ENCODE data around the gene PCSK4. TPM values are rescaled to one million over a fixed set of nuclear protein-coding genes. Genes with fewer than 3 reads are reported as not detected.

PCSK4 gene
- total and polyA plus RNA-seq, 2 of the 4 experiments (the other 2 are of a cell fraction), result 0.72 to 1.7 TPM

DNA sequence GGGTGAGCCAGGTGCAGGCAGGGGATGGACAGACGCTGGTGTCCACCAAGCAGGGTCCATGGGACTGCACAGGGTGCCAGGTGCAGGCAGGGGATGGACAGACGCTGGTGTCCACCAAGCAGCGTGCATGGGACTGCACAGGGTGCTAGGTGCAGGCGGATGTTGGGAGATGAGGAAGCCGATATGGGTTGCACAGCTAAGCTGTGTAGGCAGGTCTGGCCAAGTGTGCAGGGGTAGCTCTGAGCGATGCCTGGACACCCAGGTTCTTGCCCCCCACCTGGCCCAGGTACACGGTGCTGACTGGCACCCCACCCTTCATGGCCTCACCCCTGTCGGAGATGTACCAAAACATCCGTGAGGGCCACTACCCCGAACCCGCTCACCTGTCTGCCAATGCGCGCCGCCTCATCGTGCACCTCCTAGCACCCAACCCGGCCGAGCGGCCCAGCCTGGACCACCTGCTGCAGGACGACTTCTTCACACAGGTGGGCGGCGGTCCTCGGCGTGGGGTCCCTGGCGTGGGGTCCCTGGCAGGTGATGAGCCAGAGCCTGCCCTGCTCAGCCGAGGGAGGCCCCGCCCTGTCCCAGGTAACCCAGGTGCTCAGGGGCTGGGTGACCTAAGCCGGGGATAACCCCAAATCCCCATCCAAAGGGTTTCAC lies 37.6 kb upstream of the PCSK4 start:
- dilution Hi-C loops (cut with HindIII; ENCODE audit: low sequenced_read_pairs, unreplicated experiment) (no loop called here), intact Hi-C loops (cut with micrococcal nuclease) (no loop called here), in situ Hi-C loops (cut with MboI; ENCODE audit: low sequenced_read_pairs) (loop anchor here (25.0 kb wide), 1 partner anchor 260 kb away; no protein-coding TSS in a partner anchor)
- no peak for ATAC-seq (ENCODE audit: low read depth)
- no peak overlapping the region for H4K8ac ChIP-seq (ENCODE audit: low read depth in 2 of 2, low read length in 2 of 2)
- H2BK15ac ChIP-seq (ENCODE audit: low read depth, low read length), result no peak overlapping the region
- H2BK20ac ChIP-seq (ENCODE audit: low read depth, low read length), result no peak overlapping the region
- H3K56ac ChIP-seq (ENCODE audit: extremely low read depth, insufficient read depth, low read length), result no peak overlapping the region
- no peak overlapping the region for H3K9ac ChIP-seq (ENCODE audit: low read depth, low read length)
- no peak overlapping the region for H2BK5ac ChIP-seq (ENCODE audit: low read depth, low read length, poor library complexity, severe bottlenecking)
- no peak overlapping the region for H2BK120ac ChIP-seq (ENCODE audit: low read depth, low read length)
- no peak for DNase-seq
- H2AK9ac ChIP-seq (replicated peaks; ENCODE audit: low read depth, low read length, poor library complexity), result no peak overlapping the region
- no peak overlapping the region for H2AFZ ChIP-seq (replicated peaks; ENCODE audit: low read length, poor library complexity)
- H3K4me1 ChIP-seq (ENCODE audit: control insufficient read depth, insufficient read depth, low read length), result no peaks in the 10 kb centered on the region; the same call in 1 of the 2 replicates
- no peak overlapping the region for H3K27ac ChIP-seq (ENCODE audit: insufficient read depth, low read length)
- no peak overlapping the region for H3K14ac ChIP-seq (replicated peaks; ENCODE audit: low read depth, low read length)
- H2AK5ac ChIP-seq (ENCODE audit: low read depth, low read length), result no peak overlapping the region
- TF ChIP-seq, protein P1, sequence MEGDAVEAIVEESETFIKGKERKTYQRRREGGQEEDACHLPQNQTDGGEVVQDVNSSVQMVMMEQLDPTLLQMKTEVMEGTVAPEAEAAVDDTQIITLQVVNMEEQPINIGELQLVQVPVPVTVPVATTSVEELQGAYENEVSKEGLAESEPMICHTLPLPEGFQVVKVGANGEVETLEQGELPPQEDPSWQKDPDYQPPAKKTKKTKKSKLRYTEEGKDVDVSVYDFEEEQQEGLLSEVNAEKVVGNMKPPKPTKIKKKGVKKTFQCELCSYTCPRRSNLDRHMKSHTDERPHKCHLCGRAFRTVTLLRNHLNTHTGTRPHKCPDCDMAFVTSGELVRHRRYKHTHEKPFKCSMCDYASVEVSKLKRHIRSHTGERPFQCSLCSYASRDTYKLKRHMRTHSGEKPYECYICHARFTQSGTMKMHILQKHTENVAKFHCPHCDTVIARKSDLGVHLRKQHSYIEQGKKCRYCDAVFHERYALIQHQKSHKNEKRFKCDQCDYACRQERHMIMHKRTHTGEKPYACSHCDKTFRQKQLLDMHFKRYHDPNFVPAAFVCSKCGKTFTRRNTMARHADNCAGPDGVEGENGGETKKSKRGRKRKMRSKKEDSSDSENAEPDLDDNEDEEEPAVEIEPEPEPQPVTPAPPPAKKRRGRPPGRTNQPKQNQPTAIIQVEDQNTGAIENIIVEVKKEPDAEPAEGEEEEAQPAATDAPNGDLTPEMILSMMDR (conservative IDR thresholded peaks at IDR 0.05; ENCODE audit: low read depth, low read length), result no peak
- TF ChIP-seq FOS (IDR thresholded peaks at IDR 0.05; ENCODE audit: low read depth, low read length), result no peak
- TF ChIP-seq, protein P2, sequence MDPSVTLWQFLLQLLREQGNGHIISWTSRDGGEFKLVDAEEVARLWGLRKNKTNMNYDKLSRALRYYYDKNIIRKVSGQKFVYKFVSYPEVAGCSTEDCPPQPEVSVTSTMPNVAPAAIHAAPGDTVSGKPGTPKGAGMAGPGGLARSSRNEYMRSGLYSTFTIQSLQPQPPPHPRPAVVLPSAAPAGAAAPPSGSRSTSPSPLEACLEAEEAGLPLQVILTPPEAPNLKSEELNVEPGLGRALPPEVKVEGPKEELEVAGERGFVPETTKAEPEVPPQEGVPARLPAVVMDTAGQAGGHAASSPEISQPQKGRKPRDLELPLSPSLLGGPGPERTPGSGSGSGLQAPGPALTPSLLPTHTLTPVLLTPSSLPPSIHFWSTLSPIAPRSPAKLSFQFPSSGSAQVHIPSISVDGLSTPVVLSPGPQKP (IDR thresholded peaks at IDR 0.05; ENCODE audit: borderline replicate concordance, low read depth, low read length), result no peak
- no peak for TF ChIP-seq CHD1 (IDR thresholded peaks at IDR 0.05; ENCODE audit: low read depth, low read length)
- no peak for TF ChIP-seq SMC3 (IDR thresholded peaks at IDR 0.05; ENCODE audit: low read depth, low read length)
- TF ChIP-seq MAFK (IDR thresholded peaks at IDR 0.05; ENCODE audit: low read depth, low read length), result no peak
- TF ChIP-seq RFX5 (IDR thresholded peaks at IDR 0.05; ENCODE audit: low read depth, low read length), result no peak
- TF ChIP-seq MXI1 (IDR thresholded peaks at IDR 0.05; ENCODE audit: borderline replicate concordance, low read depth, low read length), result no peak
- TF ChIP-seq POLR2A (IDR thresholded peaks at IDR 0.05; ENCODE audit: low read depth, low read length), result no peak
- TF ChIP-seq MAZ (IDR thresholded peaks at IDR 0.05; ENCODE audit: borderline replicate concordance, low read depth, low read length), result no peak
- no peak for TF ChIP-seq RAD21 (IDR thresholded peaks at IDR 0.05; ENCODE audit: low read length)
- TF ChIP-seq, protein P3, sequence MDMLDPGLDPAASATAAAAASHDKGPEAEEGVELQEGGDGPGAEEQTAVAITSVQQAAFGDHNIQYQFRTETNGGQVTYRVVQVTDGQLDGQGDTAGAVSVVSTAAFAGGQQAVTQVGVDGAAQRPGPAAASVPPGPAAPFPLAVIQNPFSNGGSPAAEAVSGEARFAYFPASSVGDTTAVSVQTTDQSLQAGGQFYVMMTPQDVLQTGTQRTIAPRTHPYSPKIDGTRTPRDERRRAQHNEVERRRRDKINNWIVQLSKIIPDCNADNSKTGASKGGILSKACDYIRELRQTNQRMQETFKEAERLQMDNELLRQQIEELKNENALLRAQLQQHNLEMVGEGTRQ (IDR thresholded peaks at IDR 0.05; ENCODE audit: low read depth, low read length), result no peak
- no peak for TF ChIP-seq CEBPB (IDR thresholded peaks at IDR 0.05; ENCODE audit: low read depth, low read length)
- no peak for TF ChIP-seq NFE2L2 (IDR thresholded peaks at IDR 0.05; ENCODE audit: low read depth, low read length)
- no peak for TF ChIP-seq RCOR1 (IDR thresholded peaks at IDR 0.05; ENCODE audit: insufficient replicate concordance, low read length)
- BruUV-seq (replicated peaks), result no TSS peak
- H4K91ac ChIP-seq (ENCODE audit: insufficient read depth, low read depth, low read length), result no peak overlapping the region
- H3K9me1 ChIP-seq (ENCODE audit: insufficient read depth, low read length), result peaks cover 4% of the 10 kb centered on the region; the same call in 1 of the 2 replicates
- no peaks in the 10 kb centered on the region for H3K36me3 ChIP-seq (ENCODE audit: control insufficient read depth, insufficient read depth, low read length)
- POLR2A ChIA-PET (ENCODE audit: unreplicated experiment), result interaction anchor here (0.7 kb wide), 1 partner anchor 126 kb away, joined by 4 read pairs; no protein-coding TSS in a partner anchor
- no peaks in the 10 kb centered on the region for H3K79me1 ChIP-seq (ENCODE audit: low read depth in 1 of 2, low read length in 2 of 2)
- 77% methylated on average over 18 of the region's 27 CpGs; no CpG with 5 or more reads in 1 of the 2 experiments for WGBS, 2 experiments (ENCODE audit: extremely low coverage in 2 of 2, insufficient read length in 1 of 2)
- H3K18ac ChIP-seq (ENCODE audit: low read depth, low read length), result no peak overlapping the region
- CTCF ChIA-PET, result no interaction called here
- H3K4me2 ChIP-seq (ENCODE audit: low read depth, low read length), result no peak overlapping the region
- H4K5ac ChIP-seq (ENCODE audit: low read depth, low read length), result no peak overlapping the region
- peaks cover 7% of the 10 kb centered on the region; the same call in 1 of the 2 replicates for H4K20me1 ChIP-seq (ENCODE audit: insufficient read depth, low read length)
- H3K4me3 ChIP-seq (ENCODE audit: insufficient read depth, low read depth, low read length), result no peak overlapping the region
- H3K23ac ChIP-seq (ENCODE audit: low read depth, low read length), result no peak overlapping the region
- no peaks in the 10 kb centered on the region for H3K9me3 ChIP-seq (ENCODE audit: control insufficient read depth, insufficient read depth, low read length)
- no peak overlapping the region for H3K4ac ChIP-seq (ENCODE audit: low read depth, low read length)
- H3K27me3 ChIP-seq (ENCODE audit: control insufficient read depth, insufficient read depth, low read length), result peaks cover 27% of the 10 kb centered on the region

Data from IMR-90 (cell line).